Prostate gland (tissue), 2 donors: ENCODE results near the gene KCNK5.

Experiments used
- POLR2A ChIP-seq: fragments of 450-650 bp; IDR thresholded peaks from one replicate; pipeline ENCODE4 v1.6.1; 2016; ENCODE audit warnings: antibody characterized with exemption, mild to moderate bottlenecking
- POLR2AphosphoS5 ChIP-seq: sonication (generic); formaldehyde crosslinking; IDR thresholded peaks from one replicate; pipeline ENCODE4 v1.6.1; 2017; ENCODE audit warnings: antibody characterized with exemption
- TF ChIP-seq, protein P1 (sequence below), 4 experiments: fragments of 200-600 bp in 2 of 4; fragments of 450-650 bp in 2 of 4; sonication (generic) in 2 of 4; IDR thresholded peaks; 1 replicate in 3 of 4; 2 replicates in 1 of 4; pipeline ENCODE4 v1.5.1; 2016 to 2019; ENCODE audit warnings: antibody characterized with exemption in 4 of 4, mild to moderate bottlenecking in 2 of 4, moderate library complexity in 2 of 4

DNA sequence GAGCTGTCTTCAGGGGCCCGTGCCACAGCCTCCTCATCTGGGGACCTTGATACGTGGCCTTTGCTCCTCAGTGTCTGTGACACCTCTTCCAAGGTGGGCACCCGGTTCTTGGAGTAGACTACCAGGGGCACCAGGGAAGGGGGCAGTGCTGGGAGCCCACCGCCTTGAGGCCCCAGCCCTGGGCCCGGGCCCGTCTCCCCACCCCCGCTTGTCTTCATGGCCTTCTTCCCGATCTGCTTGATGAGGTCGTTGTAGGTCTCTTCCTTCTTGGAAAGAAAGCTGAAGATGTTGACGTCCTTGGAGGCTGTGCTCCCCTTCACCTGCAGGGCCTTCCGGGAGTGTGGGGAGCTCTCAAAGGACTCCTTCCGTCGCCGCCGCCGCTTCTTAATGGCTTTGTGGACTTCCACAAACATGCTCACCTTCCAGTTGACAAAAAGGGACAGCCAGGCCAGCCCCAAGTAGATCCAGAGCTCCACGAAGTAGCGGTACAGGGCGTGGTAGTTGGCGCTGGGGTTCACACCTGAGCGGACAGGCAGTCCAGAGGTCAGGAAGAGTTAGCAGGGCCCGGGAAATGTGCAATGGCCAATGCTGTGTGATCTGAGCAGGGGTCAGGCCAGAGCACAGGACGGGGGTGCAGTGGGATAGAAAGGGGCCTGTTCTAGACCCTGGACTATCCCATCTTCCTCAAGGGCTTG lies 37.9 kb downstream of the KCNK5 start:
- TF ChIP-seq, protein P1, sequence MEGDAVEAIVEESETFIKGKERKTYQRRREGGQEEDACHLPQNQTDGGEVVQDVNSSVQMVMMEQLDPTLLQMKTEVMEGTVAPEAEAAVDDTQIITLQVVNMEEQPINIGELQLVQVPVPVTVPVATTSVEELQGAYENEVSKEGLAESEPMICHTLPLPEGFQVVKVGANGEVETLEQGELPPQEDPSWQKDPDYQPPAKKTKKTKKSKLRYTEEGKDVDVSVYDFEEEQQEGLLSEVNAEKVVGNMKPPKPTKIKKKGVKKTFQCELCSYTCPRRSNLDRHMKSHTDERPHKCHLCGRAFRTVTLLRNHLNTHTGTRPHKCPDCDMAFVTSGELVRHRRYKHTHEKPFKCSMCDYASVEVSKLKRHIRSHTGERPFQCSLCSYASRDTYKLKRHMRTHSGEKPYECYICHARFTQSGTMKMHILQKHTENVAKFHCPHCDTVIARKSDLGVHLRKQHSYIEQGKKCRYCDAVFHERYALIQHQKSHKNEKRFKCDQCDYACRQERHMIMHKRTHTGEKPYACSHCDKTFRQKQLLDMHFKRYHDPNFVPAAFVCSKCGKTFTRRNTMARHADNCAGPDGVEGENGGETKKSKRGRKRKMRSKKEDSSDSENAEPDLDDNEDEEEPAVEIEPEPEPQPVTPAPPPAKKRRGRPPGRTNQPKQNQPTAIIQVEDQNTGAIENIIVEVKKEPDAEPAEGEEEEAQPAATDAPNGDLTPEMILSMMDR (IDR thresholded peaks at IDR 0.05): no peak
- no peak for TF ChIP-seq POLR2A
- TF ChIP-seq POLR2AphosphoS5: no peak
